DMS114 treated with DMSO at 0.1 percent for 48 hours (cell line): ENCODE data around the gene SLC5A10.

Source experiments
- DNase-seq: peaks from one replicate; lab custom pipeline; 2025; ENCODE audit not compliant: unreplicated experiment; lab: John Stamatoyannopoulos, UW

SLC5A10 gene

DNA sequence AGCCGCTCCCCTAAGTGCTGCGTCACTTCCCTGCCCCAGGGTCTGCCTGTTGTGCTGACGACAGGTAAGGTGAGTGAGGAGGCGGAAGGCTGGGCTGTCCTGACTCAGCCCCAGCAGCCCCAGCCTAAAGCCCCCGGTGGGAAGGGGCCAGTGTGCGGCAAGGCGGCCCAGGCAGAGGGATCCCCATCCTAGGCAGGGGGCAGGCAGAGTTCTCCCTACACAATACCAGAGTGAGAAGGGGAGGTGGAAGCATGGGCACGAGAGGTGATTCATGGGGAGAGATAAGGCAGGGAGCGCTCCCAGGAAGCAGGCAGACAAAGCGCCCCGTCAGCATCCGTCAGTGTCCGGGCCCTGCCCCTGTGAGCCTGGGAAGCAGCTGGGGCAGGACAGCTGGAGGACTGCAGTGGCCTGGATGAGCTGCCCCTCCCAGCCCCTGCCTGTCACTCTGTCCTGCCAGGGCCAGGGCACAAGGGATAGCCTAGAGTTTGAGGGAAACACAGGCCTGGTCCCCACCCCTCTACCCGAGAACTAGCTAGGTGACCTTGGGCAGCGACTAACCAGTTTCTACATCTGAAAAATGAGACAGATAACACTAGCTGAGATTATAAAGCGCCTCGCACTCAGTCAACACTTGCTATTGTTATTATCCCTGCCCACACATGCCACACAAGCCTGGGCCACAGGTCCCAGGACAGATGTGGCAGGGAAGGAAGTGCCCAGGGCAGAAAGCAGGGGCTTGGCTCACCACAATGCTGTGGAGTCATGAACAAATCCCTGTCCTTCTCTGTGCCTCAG lies 48.8 kb downstream of the SLC5A10 start:
- no peak for DNase-seq

- no peak for DNase-seq
Observed at GRCh38 chr17:19001907-19002590, 50.1 kb downstream of the SLC5A10 start.

GRCh38 chr17:19002805-19003542 lies 51.0 kb downstream of the SLC5A10 start:
- no peak for DNase-seq

DNA sequence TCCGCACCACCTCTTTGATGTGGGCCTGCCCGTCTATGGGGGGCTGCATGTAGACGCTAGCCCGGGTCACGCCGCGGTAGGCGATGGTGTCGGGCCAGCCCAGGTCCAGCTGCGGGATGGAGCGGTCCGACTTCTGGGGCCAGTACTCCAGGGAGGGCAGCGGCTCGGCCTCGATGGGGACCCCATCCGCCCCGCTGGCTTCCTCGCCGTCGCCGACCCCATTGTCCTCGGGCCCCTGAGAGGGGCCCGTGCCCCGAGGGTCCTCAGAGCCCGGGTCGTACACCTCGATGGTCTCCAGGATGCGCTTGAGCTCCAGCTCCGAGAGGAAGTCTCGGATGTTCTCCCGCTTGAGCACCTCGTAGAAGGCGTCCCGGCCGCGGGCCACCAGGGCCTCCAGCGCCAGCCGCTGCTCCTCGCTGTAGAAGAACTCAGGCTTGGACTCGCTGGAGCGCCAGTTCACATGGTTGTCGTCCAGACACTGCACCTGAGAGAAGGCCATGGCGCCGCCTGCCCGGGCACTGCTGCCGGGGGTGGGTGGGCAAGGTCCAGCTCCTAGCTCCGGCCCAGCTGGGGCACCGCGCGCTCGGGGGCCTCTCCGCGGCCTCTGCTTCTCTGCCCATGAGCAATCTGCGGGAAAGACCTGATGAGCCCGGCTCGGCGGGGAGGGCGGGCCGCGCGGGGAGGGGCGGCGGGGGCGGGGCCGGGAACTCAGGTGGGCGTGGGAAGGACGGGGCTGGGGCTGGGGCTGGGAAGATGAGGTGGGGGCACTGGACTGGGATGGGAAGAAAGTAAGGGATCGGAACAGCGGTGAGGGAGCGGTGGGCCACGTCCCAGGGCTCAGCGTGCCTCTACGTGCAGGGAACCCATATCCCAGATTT lies 51.8 kb downstream of the SLC5A10 start:
- DNase-seq = no peak

DNA sequence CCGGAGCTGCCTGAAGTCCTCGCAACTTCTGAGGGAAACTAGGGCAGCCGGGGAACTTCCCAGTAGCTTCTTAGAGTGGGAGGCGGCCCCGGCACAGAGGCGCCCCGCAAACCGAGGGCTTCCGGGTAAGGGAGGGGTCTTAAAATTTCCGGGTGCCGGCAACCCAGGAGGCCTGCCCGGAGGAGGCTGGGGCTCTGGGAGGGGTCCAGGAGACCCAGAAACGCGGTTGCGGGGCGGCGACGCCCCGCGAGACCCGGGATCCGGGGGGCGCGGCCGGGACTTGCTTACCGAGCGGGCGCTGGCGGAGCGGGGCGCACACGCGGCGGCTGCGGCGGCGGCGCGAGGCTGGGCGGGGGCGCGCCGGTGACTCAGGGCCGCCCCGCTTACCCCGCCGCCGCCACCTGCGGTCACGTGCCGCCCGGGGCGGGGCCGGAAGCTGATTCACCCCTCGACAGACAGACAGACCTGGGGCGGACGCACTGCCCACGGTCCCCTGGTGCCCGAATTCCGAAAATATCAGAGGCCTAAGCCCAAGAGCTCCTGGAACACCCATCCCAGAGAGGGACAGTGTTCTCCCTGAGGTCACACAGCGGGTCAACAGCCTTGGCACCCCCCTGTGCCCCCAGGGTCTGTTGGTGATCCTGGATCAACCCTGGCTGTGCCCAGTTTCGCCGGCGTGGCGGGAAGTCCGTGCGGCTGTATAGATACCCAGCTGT lies 52.6 kb downstream of the SLC5A10 start, which contains the start of gene FAM83G:
Gene FAM83G, minus strand, starts transcription at position 344 of the 716 bp plus-strand sequence. CDS start 723 bp downstream, outside the sequence.
- no peak for DNase-seq

DNA sequence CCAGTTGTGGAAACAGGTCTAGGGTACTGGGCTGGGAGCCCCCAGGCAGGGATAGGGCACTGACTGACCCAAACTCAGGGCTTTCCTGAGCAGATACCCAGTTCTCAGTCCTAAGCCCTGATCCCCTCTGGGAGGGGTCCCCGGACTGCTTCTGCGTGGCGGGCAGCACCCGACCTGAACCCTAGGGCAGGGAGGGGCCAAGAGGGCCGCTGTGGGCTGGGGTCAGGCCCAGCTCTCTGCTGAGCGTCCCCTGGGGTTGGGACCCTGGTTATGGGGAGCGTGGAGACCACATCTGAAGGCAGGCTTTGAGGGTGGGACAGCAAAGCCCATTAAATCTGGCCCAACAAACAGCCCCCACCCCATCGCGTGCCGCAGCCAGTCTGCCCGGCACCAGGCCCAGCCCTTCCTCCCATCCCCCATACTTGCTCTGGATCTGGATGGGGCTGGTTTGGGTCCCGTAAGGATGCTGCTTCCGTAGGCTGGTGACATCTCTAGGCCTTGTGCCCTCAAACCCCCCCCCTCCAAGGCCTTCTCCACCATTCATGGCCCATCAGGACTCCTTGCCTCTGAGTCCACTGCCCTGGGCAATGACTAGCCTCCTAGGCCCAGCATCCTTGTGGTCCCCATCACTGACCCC lies 53.3 kb downstream of the SLC5A10 start:
- DNase-seq = no peak

DNA sequence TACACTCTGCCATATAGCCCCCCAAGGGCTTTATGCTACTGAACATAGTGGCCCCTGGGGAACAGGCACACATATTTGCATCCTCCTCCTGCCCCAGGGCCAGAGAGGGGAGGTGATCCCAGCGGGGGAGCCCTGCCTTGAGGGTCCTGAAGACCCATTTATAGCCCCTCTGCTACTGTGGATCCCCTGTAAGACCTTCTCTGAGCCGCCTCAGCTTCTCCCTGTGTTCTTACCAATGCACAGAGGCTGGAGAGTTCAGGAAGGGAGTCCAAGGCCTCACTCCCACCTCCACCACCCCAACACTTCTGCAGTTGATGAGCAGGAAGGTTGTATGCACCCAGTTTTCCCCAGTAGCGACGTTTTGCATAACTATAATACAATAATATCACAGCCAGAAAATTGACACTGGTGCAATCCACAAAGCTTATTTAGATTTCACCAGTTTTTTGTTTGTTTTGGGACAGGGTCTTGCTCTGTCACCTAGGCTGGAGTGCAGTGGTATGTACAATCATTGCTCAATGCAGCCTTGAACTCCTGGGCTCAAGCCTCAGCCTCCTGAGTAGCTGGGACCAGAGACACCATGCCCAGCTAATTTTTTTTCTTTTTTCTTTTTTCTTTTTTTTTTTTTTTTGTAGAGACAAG lies 53.9 kb downstream of the SLC5A10 start:
- no peak for DNase-seq

DNA sequence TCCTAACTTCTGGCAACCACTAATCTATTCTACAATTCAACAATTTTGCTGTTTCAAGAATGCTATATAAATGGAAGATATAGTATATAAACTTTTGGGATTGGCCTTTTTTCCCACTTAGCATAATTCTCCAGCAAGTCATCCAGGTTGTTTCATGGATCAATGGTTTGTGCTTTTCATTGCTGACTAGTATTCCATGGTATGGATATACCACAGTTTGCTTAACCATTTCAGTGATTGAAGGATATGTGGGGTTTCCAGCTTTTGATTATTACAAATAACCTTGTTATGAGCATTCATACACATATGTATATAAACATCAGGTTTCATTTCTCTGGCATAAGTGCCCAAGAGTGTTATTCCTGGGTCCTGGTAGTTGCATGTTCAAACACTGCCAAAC lies 54.7 kb downstream of the SLC5A10 start:
- DNase-seq = no peak

DNA sequence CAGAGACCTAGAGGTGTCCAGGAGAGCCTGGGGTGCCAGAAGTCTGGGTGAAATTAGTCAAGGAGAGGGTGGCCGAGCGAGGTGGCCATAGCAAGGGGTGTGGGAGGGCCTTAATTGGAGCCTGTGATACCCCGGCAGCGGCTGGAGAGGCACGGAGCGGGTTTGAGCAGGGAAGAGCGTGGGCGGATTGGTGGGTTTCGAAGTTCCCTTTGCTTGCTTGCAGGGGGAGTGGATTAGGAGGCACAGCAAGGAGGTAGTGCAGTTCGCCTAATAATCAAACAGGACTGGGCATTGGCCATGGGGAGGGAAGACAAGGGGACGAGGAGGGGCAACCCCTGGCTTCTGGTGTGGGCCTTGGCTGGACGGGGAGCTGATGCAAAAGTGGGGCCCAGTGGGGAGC lies 58.0 kb downstream of the SLC5A10 start:
- DNase-seq = no peak

- no peak for DNase-seq
Observed at GRCh38 chr17:19010729-19011505, 59.0 kb downstream of the SLC5A10 start.

DNA sequence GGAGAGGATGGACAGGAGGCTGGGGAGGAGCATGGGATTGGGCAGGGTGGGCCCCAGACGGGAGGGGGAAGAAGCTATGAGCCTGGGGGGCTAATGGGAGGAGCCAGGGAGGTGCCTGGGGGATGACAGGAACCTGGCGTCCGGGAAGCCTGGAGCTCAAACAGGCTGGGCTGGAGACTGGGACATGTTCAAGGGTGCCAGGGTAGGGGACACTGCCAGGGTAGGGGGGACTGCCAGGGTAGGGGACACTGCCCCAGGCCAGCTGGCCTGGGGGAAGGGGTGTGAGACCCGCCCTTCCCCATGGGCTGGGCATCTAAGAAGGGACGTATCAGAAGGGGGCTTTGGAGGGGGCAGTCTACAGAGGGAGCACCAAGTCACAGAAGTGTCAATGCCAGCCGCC lies 59.6 kb downstream of the SLC5A10 start:
- DNase-seq = no peak

DNA sequence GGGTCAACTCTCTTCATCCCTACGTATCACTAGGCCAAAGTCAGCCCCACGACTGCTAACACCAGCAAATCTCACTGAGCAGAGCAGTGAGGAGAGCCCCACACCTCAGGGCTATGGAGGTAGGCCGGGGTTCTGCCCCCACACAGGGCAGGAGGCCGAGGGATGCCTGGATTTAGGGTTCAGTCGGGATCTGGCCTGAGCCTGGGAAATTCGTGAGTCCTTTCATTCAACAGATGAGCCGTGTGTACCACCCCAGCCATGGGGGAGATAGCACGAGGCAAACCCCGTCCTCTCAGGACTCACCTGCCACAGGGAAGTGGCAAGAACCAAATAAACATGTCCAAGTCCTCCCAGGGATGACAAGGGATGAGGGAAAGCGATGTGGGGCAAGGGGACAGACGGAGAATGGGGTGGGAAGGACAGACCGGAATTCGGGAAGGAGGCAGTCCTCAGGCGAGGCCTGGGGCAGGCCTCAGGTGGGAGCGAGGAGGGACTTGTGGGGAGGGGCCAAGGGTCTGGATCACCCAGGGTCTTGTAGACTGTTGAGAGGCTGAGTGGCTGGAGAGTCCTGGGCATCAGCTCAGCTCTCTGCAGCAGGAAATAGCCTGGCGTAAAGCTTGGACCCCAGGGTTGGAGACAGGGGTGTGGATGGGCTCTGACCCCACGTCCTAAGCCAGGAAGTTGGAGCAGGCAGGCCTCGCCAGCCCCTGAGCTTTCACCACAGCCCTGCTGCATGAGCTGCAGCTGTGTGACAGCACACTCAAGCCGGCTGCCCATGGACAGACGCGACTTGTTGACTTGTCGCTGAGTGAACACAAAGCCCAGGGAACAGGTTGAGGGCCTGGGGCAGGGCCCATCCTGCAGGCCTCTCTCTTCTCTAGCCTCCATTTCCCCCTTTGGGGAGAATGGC lies 60.5 kb downstream of the SLC5A10 start:
- no peak for DNase-seq

- no peak for DNase-seq
Observed at GRCh38 chr17:19013226-19013625, 61.3 kb downstream of the SLC5A10 start.

GRCh38 chr17:19013806-19014627 lies 62.1 kb downstream of the SLC5A10 start:
- no peak for DNase-seq

- DNase-seq = no peak
Observed at GRCh38 chr17:19014628-19015215, 62.8 kb downstream of the SLC5A10 start.

GRCh38 chr17:19015428-19015827 lies 63.5 kb downstream of the SLC5A10 start:
- DNase-seq = no peak
